NCI-H2081 treated with DMSO at 0.1 percent for 48 hours (cell line): ENCODE data around the gene HLCS.

Experiments used
- DNase-seq: peaks from one replicate; lab custom pipeline; 2025; lab: John Stamatoyannopoulos, UW

The HLCS gene

DNA sequence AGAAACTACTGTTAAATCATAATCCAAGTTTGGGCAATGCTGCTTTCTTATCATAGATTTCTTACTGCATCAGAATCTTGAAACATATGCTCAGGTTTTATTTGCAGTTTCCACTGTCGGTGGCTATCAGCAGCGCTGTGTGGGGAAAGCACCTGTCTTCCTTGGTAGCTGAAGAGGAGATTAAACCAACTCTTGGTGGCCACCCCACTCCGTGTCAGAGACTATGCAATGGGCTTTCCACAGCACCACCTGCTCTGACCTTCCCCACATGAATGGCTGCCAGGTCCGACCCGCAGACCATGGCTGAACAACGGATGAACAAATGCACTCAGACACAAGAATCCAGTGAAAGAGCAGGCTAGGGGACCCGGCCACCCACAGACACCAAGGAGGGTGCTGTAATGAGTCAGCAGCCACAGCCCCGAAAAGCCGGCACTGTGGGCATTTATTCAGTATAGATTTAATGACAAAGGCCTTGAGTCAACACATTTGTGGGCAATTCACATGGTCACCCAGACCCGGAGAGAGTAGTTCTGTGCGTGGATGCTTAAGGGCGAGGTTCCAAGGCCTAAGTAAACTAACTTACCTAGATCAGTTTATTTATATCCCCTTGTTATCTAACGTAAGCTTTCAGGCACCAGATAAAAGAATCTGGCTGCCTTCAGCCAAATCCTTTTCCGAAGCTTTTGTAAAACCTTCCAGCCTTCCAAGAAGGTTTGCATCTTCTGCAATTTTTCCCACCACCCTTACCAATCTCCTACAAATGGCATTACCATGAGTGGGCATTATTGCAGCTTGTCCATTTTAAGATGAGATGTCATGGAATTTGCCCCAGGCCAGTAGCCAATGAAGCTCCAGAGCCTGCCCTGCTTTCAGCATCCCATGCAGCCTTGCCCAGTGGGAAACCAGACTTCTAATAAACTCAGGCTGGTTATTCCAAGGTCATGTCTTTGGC is 82.7 kb downstream of the HLCS start:
- no peak for DNase-seq

DNA sequence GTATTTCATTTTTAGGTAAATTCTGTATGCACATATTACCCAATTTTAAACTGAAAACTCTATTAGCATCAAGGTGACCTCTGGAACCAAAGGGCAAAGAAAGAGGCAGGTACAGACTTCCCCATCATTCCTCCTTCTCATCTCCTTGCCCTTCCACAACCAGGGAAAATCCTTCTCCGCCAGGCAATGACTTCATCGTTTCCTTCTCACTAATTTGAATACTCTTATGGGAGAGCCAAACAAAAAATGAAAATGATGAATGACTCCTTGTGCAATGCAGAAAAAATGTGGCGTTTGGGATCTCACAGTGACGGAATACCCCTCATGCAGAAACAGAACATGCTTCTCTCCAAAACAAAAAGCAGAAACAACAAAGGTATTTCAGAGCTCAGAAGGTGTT is 83.7 kb downstream of the HLCS start:
- DNase-seq = no peak

DNA sequence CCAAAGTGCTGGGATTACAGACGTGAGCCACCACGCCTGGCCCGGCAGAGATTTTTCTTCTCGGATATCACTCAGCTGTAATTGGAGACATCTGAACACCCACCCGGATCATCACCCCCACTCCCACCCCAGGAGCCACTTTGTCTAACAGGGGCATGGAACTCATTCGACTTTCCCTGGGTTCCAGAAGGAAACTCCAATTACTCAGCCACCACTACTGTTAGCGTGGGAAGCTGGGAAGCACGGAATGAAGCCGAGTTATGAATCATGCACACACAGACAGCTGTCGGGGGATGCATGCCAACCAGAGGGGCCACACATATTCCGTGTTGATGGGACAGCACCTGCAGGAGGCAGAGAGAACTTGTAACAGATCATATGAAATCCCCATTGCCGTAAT is 85.2 kb downstream of the HLCS start:
- no peak for DNase-seq

- no peak for DNase-seq
These were observed 86.6 kb downstream of the HLCS start for GRCh38 chr21:36879827-36880226.

- DNase-seq = no peak
These were observed 88.7 kb downstream of the HLCS start for GRCh38 chr21:36877741-36878140.

DNA sequence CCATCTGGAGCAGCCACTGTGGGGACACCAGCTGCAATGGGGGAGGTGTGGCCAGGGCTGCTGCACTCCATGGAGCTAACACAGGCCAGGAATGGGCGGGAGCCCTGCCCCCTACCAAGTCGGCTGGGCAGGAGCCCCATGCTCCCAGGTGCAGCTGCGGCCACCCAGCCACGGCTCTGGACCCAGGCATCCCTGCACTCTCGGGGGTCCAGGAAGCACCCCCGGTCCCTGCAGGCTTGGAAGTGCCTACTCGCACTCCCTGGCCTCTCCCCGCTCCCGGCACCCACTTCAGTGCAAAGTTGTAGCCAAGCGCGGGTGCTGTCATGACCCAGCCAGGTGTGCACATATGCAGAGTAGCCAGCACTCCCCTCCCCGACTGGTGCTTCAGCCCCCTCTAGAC is 91.8 kb downstream of the HLCS start:
- DNase-seq = no peak

DNA sequence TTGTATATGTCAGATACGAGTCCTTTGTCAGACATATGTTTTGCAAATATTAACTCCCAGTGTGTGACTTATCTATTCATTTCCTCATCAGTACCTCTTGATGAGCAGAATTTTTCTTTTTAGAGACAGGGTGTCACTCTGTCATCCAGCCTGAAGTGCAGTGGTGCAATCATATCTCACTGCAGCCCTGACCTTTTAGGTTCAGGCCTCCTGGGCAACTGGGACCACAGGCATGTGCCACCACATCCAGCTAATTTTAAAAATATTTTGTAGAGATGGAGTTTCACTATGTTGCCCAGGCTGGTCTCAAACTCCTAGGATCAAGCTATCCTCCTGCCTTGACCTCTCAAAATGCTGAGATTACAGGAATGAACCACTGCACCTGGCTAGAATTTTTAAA is 93.0 kb downstream of the HLCS start:
- no peak for DNase-seq

DNA sequence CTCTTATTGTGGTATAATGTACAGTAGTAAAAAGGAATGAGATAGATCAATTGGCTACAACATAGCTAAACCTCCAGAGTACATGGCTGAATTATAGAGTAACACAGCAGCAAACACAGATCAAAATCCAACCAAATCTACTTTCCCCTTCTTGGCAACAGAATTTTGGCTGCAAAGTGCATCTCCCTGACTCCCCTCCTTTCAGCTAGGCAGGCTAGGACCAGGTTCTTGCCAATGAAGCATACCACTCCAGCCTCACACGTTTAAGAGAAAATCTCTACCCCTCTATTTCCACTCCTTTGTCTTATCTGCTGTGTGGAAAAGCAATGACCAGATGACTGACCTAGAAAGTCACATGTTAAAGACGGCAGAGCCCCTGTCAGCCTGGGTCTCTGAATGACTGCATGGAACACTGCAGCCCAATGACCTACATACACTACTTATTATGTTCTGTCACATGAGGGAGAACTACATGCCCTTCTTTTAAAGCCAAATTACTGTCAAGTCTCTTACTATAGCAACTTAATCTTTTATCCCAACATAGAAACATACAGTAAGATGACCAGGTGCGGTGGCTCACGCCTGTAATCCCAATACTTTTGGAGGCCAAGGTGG is 99.1 kb downstream of the HLCS start:
- DNase-seq = no peak

DNA sequence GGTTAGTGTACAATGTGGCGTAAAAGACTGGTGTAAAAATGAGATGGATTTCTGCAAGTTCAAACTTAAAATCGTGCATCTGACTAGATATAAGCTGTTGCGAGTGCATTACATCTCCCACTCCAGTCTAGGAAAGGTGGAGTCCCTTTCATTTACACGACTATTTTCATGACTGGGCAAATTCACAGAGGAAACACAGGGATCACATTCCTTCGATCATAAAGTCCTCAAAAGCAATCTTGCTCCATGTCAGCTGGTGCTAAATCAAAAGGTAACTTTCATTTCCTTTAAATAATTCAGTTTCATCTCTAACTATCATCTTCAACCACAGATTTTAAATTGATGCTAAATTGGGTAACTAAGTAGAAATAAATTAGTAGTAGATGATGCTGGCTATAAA is 100.0 kb downstream of the HLCS start:
- DNase-seq = no peak

GRCh38 chr21:36864974-36865373 is 101.5 kb downstream of the HLCS start:
- no peak for DNase-seq

DNA sequence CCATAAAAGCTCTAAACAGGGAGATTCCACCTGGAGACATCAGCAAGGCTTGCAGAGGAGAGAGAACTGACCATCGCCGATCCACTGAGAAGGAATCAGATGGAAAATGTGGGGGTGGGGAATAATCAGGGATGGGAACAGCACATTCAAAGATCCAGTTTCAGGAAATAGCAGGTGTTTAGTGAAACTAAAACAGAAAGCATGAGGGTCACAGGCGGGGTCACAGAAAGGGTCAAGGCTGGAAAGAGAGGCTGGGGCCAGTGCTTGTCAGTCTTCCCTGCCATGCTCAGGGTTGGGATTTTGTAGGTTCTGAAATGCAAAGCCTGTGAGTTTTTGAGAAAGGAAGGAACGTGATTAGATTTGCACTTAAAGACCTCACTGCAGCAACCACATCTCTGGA is 103.2 kb downstream of the HLCS start:
- no peak for DNase-seq

DNA sequence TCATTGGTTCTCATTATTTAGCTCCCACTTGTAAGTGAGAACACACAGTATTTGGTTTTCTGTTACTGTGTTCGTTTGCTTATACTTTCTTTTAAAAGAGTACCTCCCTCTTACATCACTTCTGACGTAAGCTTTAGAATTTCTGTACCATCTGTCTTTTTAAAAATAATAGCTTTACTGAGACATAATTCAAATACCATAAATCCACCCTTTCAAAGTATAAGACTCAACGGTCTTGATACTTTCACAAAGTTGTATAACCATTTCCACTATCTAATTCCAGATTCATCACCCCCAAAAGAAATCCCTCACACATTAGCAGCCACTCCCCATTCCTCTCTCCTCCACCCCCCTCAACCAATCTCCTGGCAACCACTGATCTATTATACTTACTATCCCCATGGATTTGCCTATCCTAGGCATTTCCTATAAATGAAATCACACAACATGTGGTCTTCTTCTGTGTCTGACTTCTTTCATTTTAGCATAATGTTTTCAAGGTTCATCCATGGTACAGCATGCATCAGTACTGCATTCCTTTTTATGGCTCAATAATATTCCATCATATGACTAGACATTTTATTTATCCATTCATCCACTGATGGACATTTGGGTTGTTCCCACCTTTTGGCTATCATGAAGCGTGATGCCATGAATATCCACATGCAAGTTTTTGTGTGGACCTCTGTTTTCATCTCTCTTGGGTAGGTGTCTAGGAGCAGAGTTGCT is 104.7 kb downstream of the HLCS start:
- no peak for DNase-seq

- no peak for DNase-seq
These were observed 105.5 kb downstream of the HLCS start for GRCh38 chr21:36860736-36861594.

GRCh38 chr21:36859744-36860501 is 106.5 kb downstream of the HLCS start:
- DNase-seq = no peak

GRCh38 chr21:36858320-36858957 is 108.0 kb downstream of the HLCS start:
- DNase-seq = no peak

DNA sequence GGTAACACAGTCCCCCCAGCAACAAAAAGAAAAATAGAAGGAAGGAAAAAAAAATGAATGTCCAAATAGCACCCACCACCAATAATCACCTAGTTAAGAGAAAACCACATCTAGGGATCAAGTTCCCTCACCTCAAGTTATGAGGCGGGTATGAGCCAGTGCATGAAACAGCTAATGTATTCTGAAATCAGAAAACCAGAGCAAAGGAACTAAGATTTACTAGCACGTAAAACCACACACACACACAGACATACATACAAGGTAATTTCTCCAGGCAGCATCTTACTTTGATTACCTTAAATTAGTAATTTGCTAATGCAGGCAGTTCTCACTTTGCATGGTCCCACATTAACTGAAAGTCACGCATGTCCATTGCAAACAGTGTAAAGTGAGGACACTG is 109.8 kb downstream of the HLCS start:
- no peak for DNase-seq

- no peak for DNase-seq
These were observed 112.1 kb downstream of the HLCS start for GRCh38 chr21:36854391-36854790.

- DNase-seq = no peak
These were observed 113.6 kb downstream of the HLCS start for GRCh38 chr21:36852864-36853263.

- no peak for DNase-seq
These were observed 114.2 kb downstream of the HLCS start for GRCh38 chr21:36852293-36852692.

DNA sequence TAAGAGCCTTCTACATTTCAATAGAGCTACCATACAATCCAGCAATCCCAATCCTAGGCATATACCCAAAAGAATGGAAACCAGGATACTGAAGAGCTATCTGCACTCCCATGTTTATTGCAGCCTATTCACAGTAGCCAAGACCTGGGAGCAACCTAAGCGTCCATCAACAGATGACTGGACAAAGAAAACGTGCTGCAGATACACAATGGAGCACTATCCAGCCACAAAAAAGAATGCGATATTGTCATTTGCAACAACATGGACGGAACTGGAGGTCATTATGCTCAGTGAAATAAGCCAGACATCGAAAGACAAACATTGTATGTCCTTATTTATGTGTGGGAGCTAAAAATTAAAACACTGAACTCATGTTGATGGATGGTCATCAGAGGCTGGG is 115.3 kb downstream of the HLCS start:
- DNase-seq = no peak

DNA sequence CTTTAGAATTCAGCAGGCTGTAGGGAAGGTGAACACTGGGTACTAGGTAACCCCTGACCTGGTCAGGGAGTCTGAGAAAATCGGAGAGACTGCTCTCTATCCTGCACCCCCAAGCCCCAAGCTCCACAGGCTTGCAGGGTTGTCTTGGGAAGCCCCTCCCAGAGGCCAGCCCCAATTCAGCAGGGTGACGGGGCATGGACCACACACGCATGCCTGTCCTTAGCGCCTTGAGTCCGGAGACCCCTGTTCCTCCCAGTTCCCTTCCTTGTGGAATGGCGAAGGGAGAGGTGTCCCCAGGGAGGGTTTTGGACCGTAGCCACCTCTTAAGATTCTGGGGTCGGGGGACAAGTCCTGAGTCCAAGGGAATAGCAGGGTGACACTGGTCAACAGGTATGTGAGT is 116.1 kb downstream of the HLCS start:
- DNase-seq = no peak
